Upper lobe of right lung (tissue), 1 donor: Measurements from ENCODE around the gene IGDCC3. TPM values are rescaled to one million over a fixed set of nuclear protein-coding genes. Genes with fewer than 3 reads are reported as not detected.

Experiments
- ATAC-seq: fragments of 200-7000 bp; cut with Tn5 transposase; one replicate; pipeline ENCODE4 v1.9.1; 2020; ENCODE audit warnings: mild to moderate bottlenecking, moderate library complexity
- DNase-seq: peaks from one replicate; pipeline ENCODE4 v3.0.0-alpha.2; 2020
- H3K27ac ChIP-seq: fragments of 200-600 bp; one replicate; pipeline ENCODE4 v1.8.0; 2022
- H3K27me3 ChIP-seq: fragments of 200-600 bp; one replicate; pipeline ENCODE4 v1.8.0; 2022; ENCODE audit warnings: mild to moderate bottlenecking
- H3K36me3 ChIP-seq: fragments of 200-600 bp; one replicate; pipeline ENCODE4 v1.8.0; 2022
- H3K4me1 ChIP-seq: fragments of 200-600 bp; one replicate; pipeline ENCODE4 v1.8.0; 2022
- H3K4me3 ChIP-seq: fragments of 200-600 bp; one replicate; pipeline ENCODE4 v1.8.0; 2022; ENCODE audit warnings: mild to moderate bottlenecking
- H3K9me3 ChIP-seq: fragments of 200-600 bp; one replicate; pipeline ENCODE4 v1.8.0; 2022
- intact Hi-C: fragments of 100-400 bp; cut with DNase I; formaldehyde crosslinking; loops from one replicate; pipeline ENCODE4 v1.11.0; 2022
- total RNA-seq: library from RNA; stranded (reverse); fragmentation: NEBNext Ultra II Directional; extraction: Animal tissue kit (Norgen Biotek cat#: 25700); gene quantifications from one replicate; pipeline ENCODE4 v1.2.1, GENCODE V29; 2021
- TF ChIP-seq, protein P1 (sequence below): fragments of 200-600 bp; IDR thresholded peaks from one replicate; pipeline ENCODE4 v1.8.0; 2022; ENCODE audit warnings: antibody characterized with exemption
- donor health status: DM: no; HTN: yes; CAD: no; lungs with severe emphysema.

Gene IGDCC3
- total RNA-seq, 1 donor from 2014 or later = not detected

DNA sequence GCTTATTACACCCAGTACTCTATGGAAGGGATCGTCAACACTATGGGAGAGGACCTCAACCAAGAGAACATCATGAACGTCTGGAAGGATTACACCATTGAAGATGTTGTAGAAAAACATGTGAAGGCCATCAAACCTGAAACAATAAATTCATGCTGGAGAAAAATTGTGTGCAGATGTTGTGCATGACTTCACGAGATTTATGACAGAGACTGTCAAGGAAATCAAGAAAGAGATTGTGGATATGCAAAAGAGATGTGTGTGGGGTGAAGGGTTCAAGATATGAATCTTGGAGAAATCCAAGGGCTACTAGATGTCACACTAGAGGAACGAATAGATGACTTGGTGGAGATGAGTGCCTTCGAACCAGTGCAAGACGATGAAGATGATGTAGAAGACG, 87.6 kb downstream of the IGDCC3 start:
- no peak overlapping the region for H3K4me3 ChIP-seq
- intact Hi-C loops = no loop called here
- DNase-seq (no peak), ATAC-seq (no peak)
- H3K36me3 ChIP-seq = no peaks in the 10 kb centered on the region
- TF ChIP-seq, protein P1, sequence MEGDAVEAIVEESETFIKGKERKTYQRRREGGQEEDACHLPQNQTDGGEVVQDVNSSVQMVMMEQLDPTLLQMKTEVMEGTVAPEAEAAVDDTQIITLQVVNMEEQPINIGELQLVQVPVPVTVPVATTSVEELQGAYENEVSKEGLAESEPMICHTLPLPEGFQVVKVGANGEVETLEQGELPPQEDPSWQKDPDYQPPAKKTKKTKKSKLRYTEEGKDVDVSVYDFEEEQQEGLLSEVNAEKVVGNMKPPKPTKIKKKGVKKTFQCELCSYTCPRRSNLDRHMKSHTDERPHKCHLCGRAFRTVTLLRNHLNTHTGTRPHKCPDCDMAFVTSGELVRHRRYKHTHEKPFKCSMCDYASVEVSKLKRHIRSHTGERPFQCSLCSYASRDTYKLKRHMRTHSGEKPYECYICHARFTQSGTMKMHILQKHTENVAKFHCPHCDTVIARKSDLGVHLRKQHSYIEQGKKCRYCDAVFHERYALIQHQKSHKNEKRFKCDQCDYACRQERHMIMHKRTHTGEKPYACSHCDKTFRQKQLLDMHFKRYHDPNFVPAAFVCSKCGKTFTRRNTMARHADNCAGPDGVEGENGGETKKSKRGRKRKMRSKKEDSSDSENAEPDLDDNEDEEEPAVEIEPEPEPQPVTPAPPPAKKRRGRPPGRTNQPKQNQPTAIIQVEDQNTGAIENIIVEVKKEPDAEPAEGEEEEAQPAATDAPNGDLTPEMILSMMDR = no peak
- peaks cover 12% of the 10 kb centered on the region for H3K4me1 ChIP-seq
- no peaks in the 10 kb centered on the region for H3K27me3 ChIP-seq
- no peak overlapping the region for H3K27ac ChIP-seq
- no peaks in the 10 kb centered on the region for H3K9me3 ChIP-seq

DNA sequence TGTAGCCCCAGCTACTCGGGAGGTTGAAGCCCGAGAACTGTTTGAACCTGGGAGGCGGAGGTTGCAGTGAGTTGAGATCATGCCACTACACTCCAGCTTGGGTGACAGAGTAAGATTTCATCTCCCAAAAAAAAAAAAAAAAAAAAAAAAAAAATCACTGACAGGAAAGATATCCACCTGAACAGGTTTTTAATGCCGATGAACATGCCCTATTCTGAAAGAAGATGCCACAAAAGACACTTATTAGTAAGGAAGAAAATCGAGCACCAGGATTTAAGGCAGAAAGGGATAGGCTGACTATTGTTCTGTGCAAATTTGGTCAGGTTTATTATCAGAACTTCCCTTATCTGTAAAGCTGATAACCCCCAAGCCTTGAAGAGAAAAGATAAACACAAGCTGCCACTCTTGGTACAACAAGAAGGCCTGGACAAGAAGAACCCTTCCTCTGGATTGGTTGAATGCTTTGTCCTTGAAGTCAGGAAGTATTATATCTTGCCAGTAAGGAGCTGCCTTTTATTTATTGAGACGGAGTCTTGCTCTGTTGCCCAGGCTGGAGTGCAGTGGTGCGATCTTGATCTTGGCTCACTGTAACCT, 88.4 kb downstream of the IGDCC3 start:
- no peaks in the 10 kb centered on the region for H3K9me3 ChIP-seq
- intact Hi-C loops = no loop called here
- peaks cover 14% of the 10 kb centered on the region for H3K4me1 ChIP-seq
- no peaks in the 10 kb centered on the region for H3K36me3 ChIP-seq
- no peaks in the 10 kb centered on the region for H3K27me3 ChIP-seq
- H3K27ac ChIP-seq = no peak overlapping the region
- H3K4me3 ChIP-seq = no peak overlapping the region
- TF ChIP-seq, protein P1 = no peak
- no peak for DNase-seq
- no peak for ATAC-seq

DNA sequence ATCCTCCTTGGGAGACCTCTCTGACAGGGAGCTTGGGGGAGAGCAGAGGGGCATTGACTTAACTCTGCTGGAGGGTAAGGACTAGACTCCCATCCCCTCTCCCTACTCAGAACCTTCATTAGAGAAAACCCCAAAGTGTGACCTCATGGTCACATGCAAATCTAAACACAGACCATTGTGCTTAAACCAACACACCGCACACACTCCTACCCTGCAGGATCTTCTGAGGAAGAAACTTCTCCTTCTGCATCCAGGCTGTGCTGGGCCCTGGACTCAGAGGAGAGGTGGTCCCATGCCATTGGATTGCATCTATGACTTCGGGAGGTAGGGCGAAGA, 90.3 kb downstream of the IGDCC3 start:
- H3K4me3 ChIP-seq = peak overlapping the region; percentile 68
- DNase-seq (no peak), ATAC-seq (no peak)

DNA sequence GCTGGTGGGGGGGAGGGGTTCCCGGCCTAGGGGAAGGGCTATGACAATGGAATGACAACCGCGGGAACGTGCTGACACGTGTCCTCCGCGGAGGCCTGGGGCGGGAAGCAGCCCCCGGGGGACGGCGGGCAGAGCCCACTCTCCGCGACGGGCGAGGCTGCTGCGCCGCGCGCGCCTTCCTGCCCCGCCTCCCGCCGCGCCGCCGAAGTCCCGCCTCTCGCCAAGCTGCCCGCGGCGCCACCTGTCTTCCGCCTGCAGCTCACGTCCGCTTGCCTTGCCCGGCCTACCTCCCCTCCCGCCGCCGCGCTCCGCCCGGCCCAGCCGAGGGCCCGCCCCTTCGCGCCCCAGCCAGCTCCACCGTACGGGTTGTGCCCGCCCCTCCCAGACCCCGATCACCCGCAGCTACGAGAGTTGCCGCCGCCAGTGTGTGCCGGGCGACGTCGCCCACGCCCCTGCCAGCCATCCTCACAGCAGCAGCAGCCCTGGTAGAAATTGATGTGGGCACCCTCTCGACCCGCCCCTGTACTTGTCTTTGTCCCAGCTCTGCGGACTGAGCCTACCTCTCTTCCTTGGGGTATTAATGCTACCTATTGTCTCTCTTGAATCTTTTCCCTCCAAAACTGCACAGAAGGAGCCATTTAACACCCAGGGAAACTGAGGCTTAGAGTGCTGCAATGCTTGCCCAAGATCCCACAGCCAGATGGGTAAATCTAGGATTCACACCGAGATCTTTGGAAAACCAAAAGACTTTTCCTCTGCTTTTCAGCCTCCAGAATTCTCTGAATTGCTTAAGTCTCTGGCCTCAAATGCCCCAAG, 90.9 kb downstream of the IGDCC3 start, which contains the start of gene PARP16:
Gene PARP16, minus strand, starts transcription at position 180 of the 816 bp plus-strand sequence. CDS start 457 bp downstream, outside the sequence.
- peaks cover 14% of the 10 kb centered on the region for H3K4me1 ChIP-seq
- ATAC-seq (peak; percentile 97), DNase-seq (peak; percentile 97)
- H3K27me3 ChIP-seq = no peaks in the 10 kb centered on the region
- peak within 1 kb of the TSS; percentile 80 for H3K27ac ChIP-seq
- peak within 1 kb of the TSS; percentile 68 for H3K4me3 ChIP-seq
- no peaks in the 10 kb centered on the region for H3K9me3 ChIP-seq
- intact Hi-C loops = no loop called here
- TF ChIP-seq, protein P1 = peak; percentile 49
- no peaks in the 10 kb centered on the region for H3K36me3 ChIP-seq

More for the DNA sequence above, 90.3 kb downstream of the IGDCC3 start:
- intact Hi-C loops = no loop called here
- TF ChIP-seq, protein P1 = no peak
- H3K4me1 ChIP-seq = peaks cover 14% of the 10 kb centered on the region
- H3K27ac ChIP-seq = peak overlapping the region; percentile 80
- H3K36me3 ChIP-seq = no peaks in the 10 kb centered on the region
- no peaks in the 10 kb centered on the region for H3K9me3 ChIP-seq
- no peaks in the 10 kb centered on the region for H3K27me3 ChIP-seq

DNA sequence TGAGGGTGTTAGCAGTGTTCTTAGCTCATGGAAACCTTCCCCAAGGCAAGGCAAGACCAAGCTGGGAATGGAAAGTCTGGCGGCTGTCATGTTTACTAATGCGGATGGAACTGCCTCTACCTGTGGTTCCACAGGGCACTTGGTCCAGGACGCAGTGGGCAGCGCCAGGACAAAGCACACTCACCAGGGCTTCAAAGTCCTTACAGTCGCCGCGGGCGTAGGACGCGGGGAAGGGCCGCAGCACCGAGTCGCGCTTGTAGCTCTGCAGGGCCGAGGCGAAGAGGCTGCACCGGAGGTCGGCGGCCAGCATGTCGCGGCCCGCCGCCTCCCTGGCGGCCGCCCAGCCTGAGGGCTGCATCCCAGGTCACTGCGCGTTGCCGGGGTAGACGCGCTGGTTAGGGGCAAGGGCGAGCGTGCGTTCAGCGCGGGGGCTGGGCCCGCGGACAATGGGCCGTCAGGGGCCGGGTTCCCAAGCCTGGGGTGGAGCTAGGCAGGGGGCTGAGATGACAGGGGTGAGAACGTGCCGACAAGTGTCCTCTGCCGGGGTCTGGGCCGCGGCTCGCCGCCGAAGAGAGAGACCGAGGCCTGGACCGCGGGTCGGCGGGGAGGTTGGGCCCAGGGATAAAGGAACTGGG, 91.6 kb downstream of the IGDCC3 start:
- Histone ChIP-seq H3K27ac (peak overlapping the region; percentile 80), H3K4me3 (peak overlapping the region; percentile 68), H3K27me3 (no peaks in the 10 kb centered on the region), H3K4me1 (peaks cover 14% of the 10 kb centered on the region), H3K9me3 (no peaks in the 10 kb centered on the region), H3K36me3 (no peaks in the 10 kb centered on the region)
- TF ChIP-seq, protein P1 = no peak
- ATAC-seq = peak; percentile 62
- intact Hi-C loops = no loop called here
- DNase-seq = no peak
